ENCODE measurements around the gene ADORA1. TPM values are rescaled to one million over a fixed set of nuclear protein-coding genes. Genes with fewer than 3 reads are reported as not detected.

Gene ADORA1
- total and polyA plus RNA-seq, 2 of the 4 experiments (the other 2 are of a cell fraction), result 0.36 to 0.56 TPM

- no peak overlapping the region for H3K4me3 ChIP-seq (ENCODE audit: insufficient read depth, low read depth, low read length)
- no peak overlapping the region for H3K4ac ChIP-seq (ENCODE audit: low read depth, low read length)
- no peak overlapping the region for H3K4me2 ChIP-seq (ENCODE audit: low read depth, low read length)
- in situ Hi-C loops (cut with MboI; ENCODE audit: low sequenced_read_pairs) (no loop called here), intact Hi-C loops (cut with micrococcal nuclease) (no loop called here), dilution Hi-C loops (cut with HindIII; ENCODE audit: low sequenced_read_pairs, unreplicated experiment) (no loop called here)
- 94% methylated on average over 7 of the region's 14 CpGs; no CpG with 5 or more reads in 1 of the 2 experiments for WGBS, 2 experiments (ENCODE audit: extremely low coverage in 2 of 2, insufficient read length in 1 of 2)
- POLR2A ChIA-PET (ENCODE audit: unreplicated experiment), result no interaction called here
- DNase-seq (no peak), ATAC-seq (ENCODE audit: low read depth) (no peak)
- BruUV-seq (replicated peaks), result no TSS peak
- no peaks in the 10 kb centered on the region for H3K9me3 ChIP-seq (ENCODE audit: control insufficient read depth, insufficient read depth, low read length)
- H3K9ac ChIP-seq (ENCODE audit: low read depth, low read length), result no peak overlapping the region
- H4K91ac ChIP-seq (ENCODE audit: insufficient read depth, low read depth, low read length), result no peak overlapping the region
- no peak overlapping the region for H2AK9ac ChIP-seq (replicated peaks; ENCODE audit: low read depth, low read length, poor library complexity)
- peaks cover 22% of the 10 kb centered on the region for H3K4me1 ChIP-seq (ENCODE audit: control insufficient read depth, insufficient read depth, low read length)
- peak overlapping the region; percentile 51 for H2AFZ ChIP-seq (replicated peaks; ENCODE audit: low read length, poor library complexity)
- no peaks in the 10 kb centered on the region; the same call in 1 of the 2 replicates for H3K27me3 ChIP-seq (ENCODE audit: control insufficient read depth, insufficient read depth, low read length)
- no peaks in the 10 kb centered on the region for H4K20me1 ChIP-seq (ENCODE audit: insufficient read depth, low read length)
- no peak for TF ChIP-seq CTCF (conservative IDR thresholded peaks at IDR 0.05; ENCODE audit: low read depth, low read length)
- no peak for TF ChIP-seq ELK1 (IDR thresholded peaks at IDR 0.05; ENCODE audit: borderline replicate concordance, low read depth, low read length)
- TF ChIP-seq USF2 (IDR thresholded peaks at IDR 0.05; ENCODE audit: low read depth, low read length), result no peak
- TF ChIP-seq FOS (IDR thresholded peaks at IDR 0.05; ENCODE audit: low read depth, low read length), result no peak
- TF ChIP-seq RFX5 (IDR thresholded peaks at IDR 0.05; ENCODE audit: low read depth, low read length), result no peak
- TF ChIP-seq CEBPB (IDR thresholded peaks at IDR 0.05; ENCODE audit: low read depth, low read length), result no peak
- TF ChIP-seq MXI1 (IDR thresholded peaks at IDR 0.05; ENCODE audit: borderline replicate concordance, low read depth, low read length), result no peak
- no peak for TF ChIP-seq SMC3 (IDR thresholded peaks at IDR 0.05; ENCODE audit: low read depth, low read length)
- TF ChIP-seq RCOR1 (IDR thresholded peaks at IDR 0.05; ENCODE audit: insufficient replicate concordance, low read length), result no peak
- no peak for TF ChIP-seq MAZ (IDR thresholded peaks at IDR 0.05; ENCODE audit: borderline replicate concordance, low read depth, low read length)
- no peak for TF ChIP-seq BHLHE40 (IDR thresholded peaks at IDR 0.05; ENCODE audit: low read depth, low read length)
- no peak for TF ChIP-seq CHD1 (IDR thresholded peaks at IDR 0.05; ENCODE audit: low read depth, low read length)
- no peak for TF ChIP-seq MAFK (IDR thresholded peaks at IDR 0.05; ENCODE audit: low read depth, low read length)
- H3K14ac ChIP-seq (replicated peaks; ENCODE audit: low read depth, low read length), result no peak overlapping the region
- H2BK120ac ChIP-seq (ENCODE audit: low read depth, low read length), result no peak overlapping the region
- H4K5ac ChIP-seq (ENCODE audit: low read depth, low read length), result no peak overlapping the region
- H2BK5ac ChIP-seq (ENCODE audit: low read depth, low read length, poor library complexity, severe bottlenecking), result no peak overlapping the region
- peak overlapping the region; percentile 70 for H2AK5ac ChIP-seq (ENCODE audit: low read depth, low read length)
- H3K56ac ChIP-seq (ENCODE audit: extremely low read depth, insufficient read depth, low read length), result no peak overlapping the region
- H3K18ac ChIP-seq (ENCODE audit: low read depth, low read length), result no peak overlapping the region
- no peak overlapping the region for H3K23ac ChIP-seq (ENCODE audit: low read depth, low read length)
- H3K36me3 ChIP-seq (ENCODE audit: control insufficient read depth, insufficient read depth, low read length), result no peaks in the 10 kb centered on the region
- CTCF ChIA-PET, result interaction anchor here (1.2 to 2.0 kb wide), 2 partner anchors 9 to 61 kb away, joined by 4 read pairs; no protein-coding TSS in a partner anchor
- no peak overlapping the region for H2BK20ac ChIP-seq (ENCODE audit: low read depth, low read length)
- no peak overlapping the region; the same call in 2 of the 3 replicates for H2BK15ac ChIP-seq (ENCODE audit: low read depth, low read length)
- peaks cover 15% of the 10 kb centered on the region; the same call in 1 of the 2 replicates for H3K9me1 ChIP-seq (ENCODE audit: insufficient read depth, low read length)
- H3K79me1 ChIP-seq (ENCODE audit: low read depth in 1 of 2, low read length in 2 of 2), result no peaks in the 10 kb centered on the region
- H3K27ac ChIP-seq (ENCODE audit: insufficient read depth, low read length), result no peak overlapping the region
- no peak overlapping the region for H4K8ac ChIP-seq (ENCODE audit: low read depth in 2 of 2, low read length in 2 of 2)
Observed at GRCh38 chr1:203178821-203179666, 51.5 kb downstream of the ADORA1 start.

All from IMR-90 (cell line).